GM10248 (cell line): ENCODE data around the gene KBTBD12.

Source experiments
- CTCF ChIA-PET: fragments of 300-600 bp; sonication (Branson Sonifier 250); formaldehyde crosslinking; extraction: SDS; loops from one replicate; lab custom pipeline; 2021; ENCODE audit warnings: antibody characterized with exemption; lab: Yijun Ruan, JAX
- POLR2A ChIA-PET: fragments of 350-650 bp; sonication (Branson Sonifier 250); formaldehyde crosslinking; extraction: SDS; loops from one replicate; lab custom pipeline; 2020; ENCODE audit warnings: antibody characterized with exemption; lab: Yijun Ruan, JAX
- DNase-seq: peaks from one replicate; pipeline ENCODE4 v3.0.0; 2012; ENCODE audit errors: extremely low spot score
- CTCF ChIP-seq: IDR thresholded peaks from 2 replicates; pipeline ENCODE4 v1.5.1; 2012; ENCODE audit warnings: mild to moderate bottlenecking, low read depth; ENCODE audit errors: extremely low read depth, missing control alignments, control extremely low read depth

The KBTBD12 gene

GRCh38 chr3:127985655-127986225 lies 70.7 kb downstream of the KBTBD12 start:
- CTCF ChIA-PET = interaction anchor here (0.9 to 1.3 kb wide), 3 partner anchors 11 to 18 kb away, joined by 3 read pairs; no protein-coding TSS in a partner anchor
- no peak for DNase-seq
- TF ChIP-seq CTCF = no peak
- POLR2A ChIA-PET = no interaction called here

GRCh38 chr3:127986803-127987202 lies 71.8 kb downstream of the KBTBD12 start:
- no peak for TF ChIP-seq CTCF
- ChIA-PET CTCF (no interaction called here), POLR2A (no interaction called here)
- DNase-seq = no peak

- TF ChIP-seq CTCF = no peak
- DNase-seq = no peak
- CTCF ChIA-PET = no interaction called here
Observed at GRCh38 chr3:127987309-127987995, 72.4 kb downstream of the KBTBD12 start.

GRCh38 chr3:127988770-127989557 lies 73.9 kb downstream of the KBTBD12 start:
- DNase-seq = no peak
- POLR2A ChIA-PET = no interaction called here
- TF ChIP-seq CTCF = no peak
- CTCF ChIA-PET = no interaction called here

More at GRCh38 chr3:127987309-127987995, 72.4 kb downstream of the KBTBD12 start:
- POLR2A ChIA-PET = no interaction called here

- ChIA-PET POLR2A (no interaction called here), CTCF (no interaction called here)
- TF ChIP-seq CTCF = no peak
- DNase-seq = no peak
Observed at GRCh38 chr3:127990051-127990450, 75.0 kb downstream of the KBTBD12 start.

- POLR2A ChIA-PET = no interaction called here
- TF ChIP-seq CTCF = no peak
- DNase-seq = no peak
- CTCF ChIA-PET = no interaction called here
Observed at GRCh38 chr3:127990461-127990860, 75.4 kb downstream of the KBTBD12 start.
